Mesenteric fat pad (tissue), 1 donor: Measurements from ENCODE around the gene DHX34. TPM values are rescaled to one million over a fixed set of nuclear protein-coding genes. Genes with fewer than 3 reads are reported as not detected.
"Not testable (repeated sequence)": the region's sequence is repeated elsewhere in the genome, so short reads cannot be mapped to it uniquely, and the experiment has no call there.

Experiments
- DNase-seq: peaks from one replicate; pipeline ENCODE4 v3.0.0-alpha.2; 2020; ENCODE audit warnings: low spot score
- total RNA-seq: library from RNA; stranded (reverse); fragmentation: NEBNext Ultra II Directional; extraction: Animal tissue kit (Norgen Biotek cat#: 25700); gene quantifications from one replicate; pipeline ENCODE4 v1.2.1, GENCODE V29; 2021
- donor health status: DM: yes; HTN: yes; CAD: no.

Gene DHX34
- total RNA-seq, 1 donor from 2014 or later = 13.2 TPM

DNA sequence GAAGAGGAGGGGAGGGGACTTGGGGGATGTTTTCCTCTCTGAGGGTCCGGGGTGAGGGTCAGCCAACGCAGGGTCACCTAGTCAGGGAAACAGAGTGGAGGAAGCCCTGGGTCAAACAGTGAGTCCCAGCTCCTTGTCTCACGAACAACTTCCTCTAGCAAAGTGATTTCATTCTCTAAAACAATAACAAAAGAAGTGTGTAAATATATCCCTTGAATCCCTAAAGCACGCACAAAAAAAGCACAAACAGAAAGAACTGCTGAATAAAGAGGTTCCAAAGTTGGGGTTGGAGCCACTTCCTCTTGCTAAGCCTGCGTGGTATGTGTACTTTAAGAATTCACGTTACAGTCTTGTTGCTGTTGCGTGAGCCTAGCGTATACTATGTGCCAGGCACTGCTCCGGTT is 18.6 kb upstream of the DHX34 start:
- no peak for DNase-seq

DNA sequence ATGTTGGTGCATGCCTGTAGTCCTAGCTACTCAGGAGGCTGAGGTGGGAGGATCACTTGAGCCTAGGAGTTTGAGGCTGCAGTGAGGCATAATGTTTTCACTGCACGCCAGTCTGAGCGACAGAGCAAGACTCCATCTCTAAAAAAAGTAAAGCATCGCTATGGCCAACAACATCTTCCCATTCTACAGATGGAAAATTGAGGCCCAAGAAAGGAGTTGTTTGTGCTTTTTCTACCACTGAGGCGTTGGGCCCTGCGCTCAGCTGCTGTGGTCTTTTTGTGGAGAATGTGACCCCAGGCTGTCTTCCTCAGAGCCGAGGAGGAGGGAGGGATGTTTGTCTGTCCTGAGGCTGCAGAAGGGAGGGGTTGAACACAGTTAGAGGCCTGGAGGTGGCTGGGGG is 17.6 kb upstream of the DHX34 start:
- DNase-seq = no peak

DNA sequence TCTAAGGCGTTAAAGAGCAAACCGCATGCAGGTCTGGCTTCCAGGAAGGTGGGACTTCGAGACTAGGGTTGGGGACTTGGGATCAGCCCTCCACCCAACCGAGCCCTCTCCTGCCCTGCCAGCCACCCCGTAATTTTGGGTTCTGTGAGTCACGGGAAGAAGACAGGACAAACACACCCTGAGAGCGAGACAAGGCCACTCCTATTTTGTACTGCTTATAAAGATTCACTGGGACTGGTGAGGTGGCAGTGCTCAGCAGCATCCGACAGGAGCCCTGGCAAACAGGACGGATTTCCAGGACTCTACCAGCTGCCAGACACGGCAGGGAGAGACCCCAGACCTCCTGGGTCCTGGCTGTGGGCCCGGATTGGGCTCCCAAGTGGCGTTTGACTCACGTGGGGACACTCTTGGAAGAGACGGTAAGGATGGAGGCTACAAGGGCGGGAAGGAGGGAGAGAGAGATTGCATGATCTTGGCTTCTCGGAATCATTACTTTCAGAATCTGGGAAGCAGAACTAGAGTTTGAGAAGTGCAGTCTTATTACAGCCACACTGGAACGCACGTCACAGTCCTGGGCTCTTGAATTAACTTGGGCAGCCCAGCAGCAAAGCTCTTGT is 17.1 kb upstream of the DHX34 start, which contains the start of gene C5AR2:
TSS of gene C5AR2 (plus strand) at position 245 of the 617 bp plus-strand sequence. CDS start 8,625 bp downstream, outside the sequence.
- peak; percentile 88 for DNase-seq

- DNase-seq = not testable (repeated sequence)
Observed at GRCh38 chr19:47336765-47337718, 12.1 kb upstream of the DHX34 start.

DNA sequence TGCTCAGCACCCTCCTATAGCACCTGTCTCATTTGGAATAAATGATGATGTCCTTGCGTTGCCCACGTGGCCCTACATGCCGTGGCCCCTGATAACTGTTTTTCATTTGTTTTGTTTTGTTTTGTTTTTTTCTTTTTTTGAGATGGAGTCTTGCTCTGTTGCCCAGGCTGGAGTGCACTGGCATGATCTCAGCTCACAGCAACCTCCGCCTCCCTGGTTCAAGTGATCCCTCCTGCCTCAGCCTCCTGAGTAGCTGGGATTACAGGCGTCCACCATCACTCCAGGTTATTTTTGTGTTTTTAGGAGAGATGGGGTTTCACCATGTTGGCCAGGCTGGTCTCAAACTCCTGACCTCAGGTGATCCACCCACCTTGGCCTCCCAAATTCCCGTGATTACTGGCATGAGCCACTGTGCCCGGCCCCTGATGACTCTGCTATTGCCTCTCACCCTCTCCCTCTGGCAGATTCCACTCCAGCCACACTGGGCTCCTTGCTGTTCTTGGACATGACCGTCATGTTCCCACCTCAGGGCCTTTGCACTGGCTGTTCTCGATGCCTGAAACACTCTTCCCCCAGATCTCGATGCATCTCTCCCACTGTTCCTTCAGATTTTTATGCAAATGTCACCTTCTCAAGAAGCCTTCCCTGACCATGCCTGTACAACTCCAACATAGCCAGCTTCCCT is 9.8 kb upstream of the DHX34 start:
- no peak for DNase-seq

- no peak for DNase-seq
Observed at GRCh38 chr19:47340477-47341208, 8.5 kb upstream of the DHX34 start.

- DNase-seq = no peak
Observed at GRCh38 chr19:47341734-47342133, 7.4 kb upstream of the DHX34 start.

DNA sequence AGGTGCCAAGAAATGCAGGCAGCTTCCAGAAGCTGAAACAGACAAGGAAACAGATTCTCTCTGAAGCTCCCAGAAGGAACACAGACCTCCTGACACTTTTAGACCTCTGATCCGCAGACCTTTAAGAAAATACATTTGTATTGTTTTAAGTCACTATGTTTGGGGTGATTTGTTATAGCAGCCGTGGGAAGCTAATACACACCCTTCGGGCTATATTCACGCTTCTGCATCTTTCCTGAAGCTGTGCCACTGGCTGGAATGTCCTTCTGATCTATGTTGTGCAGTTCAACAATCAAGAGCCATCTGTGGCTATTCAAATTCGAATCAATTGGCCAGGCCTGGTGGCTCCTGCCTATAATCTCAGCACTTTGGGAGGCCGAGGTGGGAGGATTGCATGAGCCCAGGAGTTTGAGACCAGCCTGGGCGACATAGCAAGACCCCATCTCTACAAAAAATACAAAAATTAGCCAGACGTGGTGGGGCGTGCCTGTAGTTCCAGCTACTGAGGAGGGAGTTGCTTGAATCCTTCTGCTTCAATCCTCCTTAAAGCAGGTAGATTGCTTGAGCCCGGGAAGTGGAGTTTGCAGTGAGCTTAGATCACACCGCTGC is 5.8 kb upstream of the DHX34 start:
- no peak for DNase-seq

DNA sequence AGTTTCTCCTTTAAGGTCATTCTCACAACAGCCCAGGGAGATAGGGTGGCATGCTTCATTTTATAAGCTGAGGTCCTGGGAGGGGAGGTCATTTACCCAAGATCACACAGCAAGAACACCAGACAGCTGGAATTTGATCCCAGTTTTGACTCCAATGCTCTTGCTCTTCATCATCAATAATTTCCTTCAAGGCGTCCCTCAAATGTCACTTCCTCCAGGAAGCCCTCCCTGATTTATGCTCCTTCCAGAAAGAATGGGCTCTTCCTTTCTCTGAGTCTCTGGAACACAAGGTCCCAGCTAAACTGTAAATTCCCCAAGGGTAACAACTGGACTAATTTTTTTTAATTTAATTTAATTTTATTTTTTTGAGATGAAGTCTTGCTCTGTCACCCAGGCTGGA is 4.7 kb upstream of the DHX34 start:
- DNase-seq = no peak

DNA sequence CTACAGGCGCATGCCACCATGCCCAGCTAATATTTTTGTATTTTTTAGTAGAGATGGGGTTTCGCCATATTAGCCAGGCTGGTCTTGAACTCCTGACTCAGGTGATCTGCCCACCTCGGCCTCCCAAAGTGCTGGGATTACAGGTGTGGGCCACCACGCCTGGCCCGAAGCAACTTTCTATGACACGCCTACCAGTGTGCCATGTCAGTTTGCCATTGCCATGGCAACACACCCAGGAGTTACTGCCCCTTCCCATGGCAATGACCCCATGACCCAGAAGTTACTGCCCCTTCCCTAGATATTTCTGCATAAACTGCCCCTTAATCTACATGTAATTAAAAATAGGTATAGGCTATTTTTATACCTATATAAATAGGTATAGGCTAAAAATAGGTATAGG is 3.1 kb upstream of the DHX34 start:
- not testable (repeated sequence) for DNase-seq

DNA sequence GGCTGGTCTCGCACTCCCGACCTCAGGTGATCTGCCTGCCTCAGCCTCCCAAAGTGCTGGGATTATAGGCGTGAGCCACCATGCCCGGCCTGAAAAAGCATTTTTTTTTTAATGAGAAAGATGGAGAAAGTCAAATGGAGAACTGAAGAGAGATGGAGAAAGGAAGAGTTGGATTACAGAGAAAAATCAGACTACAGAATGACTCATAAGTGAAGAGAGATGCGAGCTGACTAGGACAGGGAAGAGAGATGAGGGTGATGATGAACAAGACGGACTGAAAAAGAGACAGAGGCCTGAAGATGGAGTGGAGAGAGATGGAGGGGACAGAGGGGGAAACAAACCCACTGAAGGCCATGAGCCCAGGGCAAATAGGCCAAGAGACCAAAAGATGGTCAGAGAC is 1.5 kb downstream of the DHX34 start:
- no peak for DNase-seq

GRCh38 chr19:47351548-47351947 is 2.4 kb downstream of the DHX34 start:
- DNase-seq = no peak

GRCh38 chr19:47352095-47352494 is 3.0 kb downstream of the DHX34 start:
- DNase-seq = no peak

GRCh38 chr19:47353307-47353712 is 4.2 kb downstream of the DHX34 start:
- DNase-seq = no peak

GRCh38 chr19:47356900-47357299 is 7.8 kb downstream of the DHX34 start:
- no peak for DNase-seq

DNA sequence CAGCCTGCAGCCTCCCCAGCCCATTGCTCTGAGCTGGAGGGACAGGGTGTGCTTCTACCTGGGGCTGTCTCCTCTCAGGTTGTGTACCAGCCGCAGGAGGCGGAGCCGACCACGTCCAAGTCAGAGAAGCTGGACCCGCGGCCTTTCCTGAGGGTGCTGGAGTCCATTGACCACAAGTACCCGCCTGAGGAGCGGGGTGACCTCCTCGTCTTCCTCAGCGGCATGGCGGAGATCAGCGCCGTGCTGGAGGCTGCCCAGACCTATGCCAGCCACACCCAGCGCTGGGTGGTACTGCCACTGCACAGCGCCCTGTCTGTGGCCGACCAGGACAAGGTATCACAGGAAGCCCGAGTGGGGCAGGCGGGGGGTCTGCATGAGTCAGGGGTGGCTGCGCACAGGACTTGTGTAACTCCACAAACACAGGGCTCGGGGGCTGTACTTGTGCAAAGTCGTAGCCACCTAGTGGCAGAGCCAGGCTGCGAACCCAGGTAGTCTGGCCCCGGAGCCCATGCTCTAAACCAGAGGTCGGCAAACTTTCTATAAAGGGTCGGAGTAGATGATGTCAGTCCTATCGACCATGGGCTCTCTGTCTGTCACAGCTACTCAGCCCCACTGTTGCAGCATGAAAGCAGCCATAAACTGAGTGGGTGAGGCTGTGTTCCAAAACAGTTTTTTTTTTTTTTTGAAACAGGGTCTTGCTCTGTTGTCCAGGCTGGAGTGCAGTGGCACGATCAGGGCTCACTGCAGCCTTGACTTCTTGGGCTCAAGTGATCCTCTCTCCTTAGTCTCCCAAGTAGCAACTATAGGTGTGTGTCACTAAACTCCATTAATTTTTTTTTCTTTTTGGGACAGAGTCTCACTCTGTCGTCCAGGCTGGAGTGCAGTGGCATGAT is 8.9 kb downstream of the DHX34 start:
- DNase-seq = no peak

GRCh38 chr19:47358936-47359335 is 9.8 kb downstream of the DHX34 start:
- DNase-seq = no peak

- DNase-seq = no peak
Observed at GRCh38 chr19:47362321-47362720, 13.2 kb downstream of the DHX34 start.

- no peak for DNase-seq
Observed at GRCh38 chr19:47363758-47364531, 14.8 kb downstream of the DHX34 start.
